GM13977 (cell line): ENCODE data around the gene CEACAM21.

Source experiments
- DNase-seq: peaks from one replicate; pipeline ENCODE4 v3.0.0; 2012; ENCODE audit warnings: low spot score
- CTCF ChIP-seq: IDR thresholded peaks from 2 replicates; pipeline ENCODE4 v1.5.1; 2012; ENCODE audit warnings: mild to moderate bottlenecking, control low read depth; ENCODE audit not compliant: insufficient read depth; ENCODE audit errors: extremely low read depth, missing control alignments
- in situ Hi-C: fragments of 300-500 bp; cut with MboI; formaldehyde crosslinking; loops from one replicate; pipeline ENCODE4 v1.12.0; 2022; ENCODE audit warnings: low sequenced_read_pairs, low pct_unique_long_range_greater_than_20kb, mixed read lengths, inconsistent platforms; ENCODE audit not compliant: unreplicated experiment

CEACAM21 gene

DNA sequence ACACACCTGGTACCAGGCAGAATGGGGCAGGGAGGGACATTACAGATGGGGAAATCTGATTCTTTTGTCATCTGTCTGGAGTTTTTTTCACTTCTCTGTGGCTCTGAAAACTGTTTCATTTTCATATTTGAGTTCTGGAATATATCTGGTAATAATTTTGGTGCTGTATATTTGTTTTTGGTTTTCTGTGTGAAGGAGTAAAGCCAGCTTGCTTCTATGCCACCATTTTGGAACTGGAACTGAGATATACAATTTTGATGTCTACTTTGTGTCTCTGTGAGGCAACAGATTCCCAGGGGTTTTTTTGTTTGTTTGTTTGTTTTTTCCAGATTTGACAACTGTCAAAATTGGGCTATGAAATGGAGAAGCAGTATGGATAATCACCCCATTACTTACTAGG lies 34.8 kb downstream of the CEACAM21 start:
- in situ Hi-C loops: no loop called here
- TF ChIP-seq CTCF: no peak

GRCh38 chr19:41612483-41612882 lies 36.5 kb downstream of the CEACAM21 start:
- in situ Hi-C loops: no loop called here
- no peak for DNase-seq
- TF ChIP-seq CTCF: no peak

More for the DNA sequence above, 34.8 kb downstream of the CEACAM21 start:
- DNase-seq: no peak

DNA sequence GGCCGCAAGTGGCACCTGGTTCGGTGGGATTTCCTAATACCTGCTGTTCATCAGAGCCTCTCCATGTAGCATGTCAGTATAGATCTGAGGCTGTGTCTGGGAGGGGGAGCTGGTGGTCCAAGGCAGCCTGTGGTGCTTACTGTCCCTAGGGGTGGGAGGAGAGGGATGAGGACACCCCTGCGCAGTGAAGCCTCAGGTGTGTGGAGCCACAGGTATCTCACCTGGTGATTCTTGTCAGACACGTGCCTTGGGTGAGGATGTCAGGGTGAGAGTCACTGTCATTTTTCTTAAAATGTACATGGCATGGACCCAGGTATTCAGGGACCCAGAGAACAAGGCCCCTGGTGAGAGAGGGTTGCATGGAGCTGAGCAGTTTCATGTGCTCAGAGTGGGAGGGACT lies 39.2 kb downstream of the CEACAM21 start:
- DNase-seq: no peak
- no peak for TF ChIP-seq CTCF
- in situ Hi-C loops: no loop called here

DNA sequence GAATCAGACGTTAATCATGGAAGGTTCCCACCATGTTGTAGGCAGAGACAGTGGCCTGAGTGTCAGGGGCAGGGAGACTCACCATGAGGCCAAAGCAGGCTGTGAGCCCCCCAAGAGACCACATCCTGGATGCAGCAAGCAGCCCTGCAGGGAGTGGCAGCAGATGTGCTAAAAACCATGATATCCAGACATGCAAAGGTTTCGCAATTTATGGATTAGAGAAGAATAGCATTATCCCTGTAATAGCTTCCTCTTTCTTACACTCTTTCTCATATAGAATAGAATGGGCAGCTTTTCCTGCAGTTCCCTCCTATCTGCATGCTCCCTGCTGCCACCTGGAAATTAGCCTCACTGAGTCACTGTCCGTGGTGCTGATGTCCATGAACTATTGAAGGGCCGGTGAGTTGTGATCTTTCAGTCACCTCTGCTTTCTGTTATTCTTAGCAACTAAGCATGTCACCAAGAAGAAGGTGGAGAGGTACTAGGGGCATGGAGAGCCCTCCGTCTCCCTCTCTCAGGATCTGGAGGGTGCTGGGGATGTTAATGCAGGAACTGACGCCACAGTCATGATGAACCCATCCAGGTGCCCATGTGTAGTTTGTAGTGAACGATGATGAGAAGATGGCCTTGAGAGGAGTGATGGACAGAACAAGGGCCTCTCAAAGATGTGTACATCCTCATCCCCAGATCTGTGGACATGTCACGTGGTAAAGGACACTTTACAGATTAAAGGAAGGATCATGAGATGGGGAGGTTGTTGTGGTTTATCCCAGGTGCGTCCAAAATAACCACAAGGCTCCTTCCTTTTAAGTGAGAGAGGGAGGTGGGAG lies 41.0 kb downstream of the CEACAM21 start:
- TF ChIP-seq CTCF: no peak
- no peak for DNase-seq
- in situ Hi-C loops: no loop called here

DNA sequence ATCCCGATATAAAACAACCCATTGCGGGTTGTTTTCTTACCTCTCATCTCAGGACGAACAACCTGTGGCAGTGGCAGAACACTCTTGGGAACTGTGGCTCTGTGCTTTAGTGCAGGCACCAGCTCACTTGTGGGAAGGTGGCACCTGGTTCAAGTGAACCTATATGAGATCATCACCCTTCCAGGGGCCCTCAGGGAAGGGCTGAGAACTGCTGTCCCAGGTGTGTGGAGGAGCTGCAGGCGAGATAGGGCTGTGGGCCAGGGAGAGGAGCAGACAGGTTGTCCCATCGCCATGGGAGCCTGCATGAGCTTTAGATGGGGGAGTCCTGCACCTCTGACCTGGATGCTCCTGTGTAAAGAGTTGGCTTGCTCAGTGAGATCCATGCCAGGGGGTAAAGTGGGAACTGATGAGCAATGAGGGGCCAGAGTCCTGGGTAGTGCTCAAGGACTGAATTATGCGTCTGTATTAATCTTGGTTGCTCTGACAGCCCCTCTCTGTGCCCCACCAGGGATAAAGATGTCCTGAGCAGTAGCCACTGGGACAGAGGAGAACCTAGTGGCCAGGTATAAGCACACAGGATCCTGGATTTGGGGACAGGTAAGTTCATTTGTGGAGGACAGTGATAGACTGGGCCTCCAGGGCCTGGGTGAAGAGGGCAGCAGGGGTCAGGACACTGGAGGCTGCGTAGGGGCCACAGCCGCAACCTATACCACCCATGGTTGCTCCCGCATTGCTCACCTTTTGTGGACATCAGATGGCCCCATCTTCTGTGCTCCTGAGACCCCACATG lies 42.2 kb downstream of the CEACAM21 start:
- TF ChIP-seq CTCF: no peak
- in situ Hi-C loops: no loop called here
- DNase-seq: no peak

- TF ChIP-seq CTCF: no peak
- in situ Hi-C loops: no loop called here
- DNase-seq: no peak
Measured at GRCh38 chr19:41619018-41619556, 43.1 kb downstream of the CEACAM21 start.
